SK-N-SH (cell line): ENCODE measurements around the gene PPP1R1C.

Experiments used
- CHD2 ChIP-seq: fragments of 150-350 bp; IDR thresholded peaks from 2 replicates; pipeline ENCODE4 v1.6.1; 2018; ENCODE audit warnings: low read length; ENCODE audit not compliant: partially characterized antibody
- ELF1 ChIP-seq: IDR thresholded peaks from 2 replicates; pipeline ENCODE4 v1.4.0; 2012
- EP300 ChIP-seq, 2 experiments: IDR thresholded peaks; 2 replicates each; pipeline versions ENCODE4 v1.4.0 to v1.6.1; 2012; ENCODE audit warnings: borderline replicate concordance in 1 of 2, low read depth in 1 of 2, low read length in 1 of 2
- GABPA ChIP-seq: IDR thresholded peaks from 2 replicates; pipeline ENCODE4 v1.4.0; 2012; ENCODE audit warnings: low read depth, mild to moderate bottlenecking
- JUND ChIP-seq: IDR thresholded peaks from 2 replicates; pipeline ENCODE4 v1.4.0; 2012
- NRF1 ChIP-seq: IDR thresholded peaks from 2 replicates; pipeline ENCODE4 v1.6.1; 2012; ENCODE audit warnings: low read depth, mild to moderate bottlenecking, low read length
- TAF1 ChIP-seq: IDR thresholded peaks from 2 replicates; pipeline ENCODE4 v1.6.1; 2012; ENCODE audit warnings: low read depth, mild to moderate bottlenecking, low read length, moderate library complexity, borderline replicate concordance
- TF ChIP-seq, protein P1 (sequence below): fragments of 200-600 bp; sonication (generic); IDR thresholded peaks from 2 replicates; pipeline ENCODE4 v1.6.1; 2017; ENCODE audit warnings: antibody characterized with exemption, mild to moderate bottlenecking, moderate library complexity
- TF ChIP-seq, protein P2 (sequence below): IDR thresholded peaks from 2 replicates; pipeline ENCODE4 v1.4.0; 2012; ENCODE audit warnings: low read depth, borderline replicate concordance
- TF ChIP-seq, protein P3 (sequence below): IDR thresholded peaks from 2 replicates; pipeline ENCODE4 v1.6.1; 2012; ENCODE audit warnings: mild to moderate bottlenecking, low read depth, low read length, moderate library complexity
- TF ChIP-seq, protein P4 (sequence below): IDR thresholded peaks from 2 replicates; pipeline ENCODE4; 2012
- TF ChIP-seq, protein P5 (sequence below): IDR thresholded peaks from 2 replicates; pipeline ENCODE4 v1.4.0; 2012; ENCODE audit warnings: low read depth
- TF ChIP-seq, protein P6 (sequence below): fragments of 150-350 bp; IDR thresholded peaks from 2 replicates; pipeline ENCODE4 v1.6.1; 2017; ENCODE audit warnings: antibody characterized with exemption, low read length, low read depth, borderline replicate concordance

DNA sequence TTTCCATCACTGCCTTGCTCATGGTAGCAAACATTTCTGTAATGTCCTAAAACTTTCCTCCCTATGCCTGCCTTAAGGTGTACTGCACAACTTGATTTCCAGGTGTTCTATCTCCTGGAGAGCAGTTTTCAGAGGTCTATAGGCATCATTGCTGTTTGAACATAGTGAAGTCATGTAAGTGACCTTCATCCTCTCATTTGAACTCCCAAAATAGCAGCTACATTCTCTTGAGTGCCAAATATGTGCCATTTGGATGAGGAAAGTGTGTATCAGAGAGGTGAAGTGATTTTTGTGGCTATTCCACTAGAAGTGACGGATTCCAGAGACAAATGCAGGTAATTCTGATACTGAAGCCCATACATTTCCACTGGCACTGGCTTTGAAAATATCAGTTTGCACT, 3.4 kb downstream of the PPP1R1C start:
- TF ChIP-seq ELF1 (no peak), NRF1 (no peak), GABPA (no peak), EP300 (IDR thresholded peaks at IDR 0.05; ENCODE audit: borderline replicate concordance in 1 of 2, low read depth in 1 of 2, low read length in 1 of 2) (no peak), TAF1 (no peak), CHD2 (no peak), JUND (no peak)
- TF ChIP-seq, protein P1, sequence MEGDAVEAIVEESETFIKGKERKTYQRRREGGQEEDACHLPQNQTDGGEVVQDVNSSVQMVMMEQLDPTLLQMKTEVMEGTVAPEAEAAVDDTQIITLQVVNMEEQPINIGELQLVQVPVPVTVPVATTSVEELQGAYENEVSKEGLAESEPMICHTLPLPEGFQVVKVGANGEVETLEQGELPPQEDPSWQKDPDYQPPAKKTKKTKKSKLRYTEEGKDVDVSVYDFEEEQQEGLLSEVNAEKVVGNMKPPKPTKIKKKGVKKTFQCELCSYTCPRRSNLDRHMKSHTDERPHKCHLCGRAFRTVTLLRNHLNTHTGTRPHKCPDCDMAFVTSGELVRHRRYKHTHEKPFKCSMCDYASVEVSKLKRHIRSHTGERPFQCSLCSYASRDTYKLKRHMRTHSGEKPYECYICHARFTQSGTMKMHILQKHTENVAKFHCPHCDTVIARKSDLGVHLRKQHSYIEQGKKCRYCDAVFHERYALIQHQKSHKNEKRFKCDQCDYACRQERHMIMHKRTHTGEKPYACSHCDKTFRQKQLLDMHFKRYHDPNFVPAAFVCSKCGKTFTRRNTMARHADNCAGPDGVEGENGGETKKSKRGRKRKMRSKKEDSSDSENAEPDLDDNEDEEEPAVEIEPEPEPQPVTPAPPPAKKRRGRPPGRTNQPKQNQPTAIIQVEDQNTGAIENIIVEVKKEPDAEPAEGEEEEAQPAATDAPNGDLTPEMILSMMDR: no peak
- TF ChIP-seq, protein P2, sequence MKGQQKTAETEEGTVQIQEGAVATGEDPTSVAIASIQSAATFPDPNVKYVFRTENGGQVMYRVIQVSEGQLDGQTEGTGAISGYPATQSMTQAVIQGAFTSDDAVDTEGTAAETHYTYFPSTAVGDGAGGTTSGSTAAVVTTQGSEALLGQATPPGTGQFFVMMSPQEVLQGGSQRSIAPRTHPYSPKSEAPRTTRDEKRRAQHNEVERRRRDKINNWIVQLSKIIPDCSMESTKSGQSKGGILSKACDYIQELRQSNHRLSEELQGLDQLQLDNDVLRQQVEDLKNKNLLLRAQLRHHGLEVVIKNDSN: no peak
- TF ChIP-seq, protein P3, sequence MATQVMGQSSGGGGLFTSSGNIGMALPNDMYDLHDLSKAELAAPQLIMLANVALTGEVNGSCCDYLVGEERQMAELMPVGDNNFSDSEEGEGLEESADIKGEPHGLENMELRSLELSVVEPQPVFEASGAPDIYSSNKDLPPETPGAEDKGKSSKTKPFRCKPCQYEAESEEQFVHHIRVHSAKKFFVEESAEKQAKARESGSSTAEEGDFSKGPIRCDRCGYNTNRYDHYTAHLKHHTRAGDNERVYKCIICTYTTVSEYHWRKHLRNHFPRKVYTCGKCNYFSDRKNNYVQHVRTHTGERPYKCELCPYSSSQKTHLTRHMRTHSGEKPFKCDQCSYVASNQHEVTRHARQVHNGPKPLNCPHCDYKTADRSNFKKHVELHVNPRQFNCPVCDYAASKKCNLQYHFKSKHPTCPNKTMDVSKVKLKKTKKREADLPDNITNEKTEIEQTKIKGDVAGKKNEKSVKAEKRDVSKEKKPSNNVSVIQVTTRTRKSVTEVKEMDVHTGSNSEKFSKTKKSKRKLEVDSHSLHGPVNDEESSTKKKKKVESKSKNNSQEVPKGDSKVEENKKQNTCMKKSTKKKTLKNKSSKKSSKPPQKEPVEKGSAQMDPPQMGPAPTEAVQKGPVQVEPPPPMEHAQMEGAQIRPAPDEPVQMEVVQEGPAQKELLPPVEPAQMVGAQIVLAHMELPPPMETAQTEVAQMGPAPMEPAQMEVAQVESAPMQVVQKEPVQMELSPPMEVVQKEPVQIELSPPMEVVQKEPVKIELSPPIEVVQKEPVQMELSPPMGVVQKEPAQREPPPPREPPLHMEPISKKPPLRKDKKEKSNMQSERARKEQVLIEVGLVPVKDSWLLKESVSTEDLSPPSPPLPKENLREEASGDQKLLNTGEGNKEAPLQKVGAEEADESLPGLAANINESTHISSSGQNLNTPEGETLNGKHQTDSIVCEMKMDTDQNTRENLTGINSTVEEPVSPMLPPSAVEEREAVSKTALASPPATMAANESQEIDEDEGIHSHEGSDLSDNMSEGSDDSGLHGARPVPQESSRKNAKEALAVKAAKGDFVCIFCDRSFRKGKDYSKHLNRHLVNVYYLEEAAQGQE: no peak
- TF ChIP-seq, protein P4, sequence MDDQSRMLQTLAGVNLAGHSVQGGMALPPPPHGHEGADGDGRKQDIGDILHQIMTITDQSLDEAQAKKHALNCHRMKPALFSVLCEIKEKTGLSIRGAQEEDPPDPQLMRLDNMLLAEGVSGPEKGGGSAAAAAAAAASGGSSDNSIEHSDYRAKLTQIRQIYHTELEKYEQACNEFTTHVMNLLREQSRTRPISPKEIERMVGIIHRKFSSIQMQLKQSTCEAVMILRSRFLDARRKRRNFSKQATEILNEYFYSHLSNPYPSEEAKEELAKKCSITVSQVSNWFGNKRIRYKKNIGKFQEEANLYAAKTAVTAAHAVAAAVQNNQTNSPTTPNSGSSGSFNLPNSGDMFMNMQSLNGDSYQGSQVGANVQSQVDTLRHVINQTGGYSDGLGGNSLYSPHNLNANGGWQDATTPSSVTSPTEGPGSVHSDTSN: no peak
- TF ChIP-seq, protein P5, sequence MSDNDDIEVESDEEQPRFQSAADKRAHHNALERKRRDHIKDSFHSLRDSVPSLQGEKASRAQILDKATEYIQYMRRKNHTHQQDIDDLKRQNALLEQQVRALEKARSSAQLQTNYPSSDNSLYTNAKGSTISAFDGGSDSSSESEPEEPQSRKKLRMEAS: no peak
- TF ChIP-seq, protein P6, sequence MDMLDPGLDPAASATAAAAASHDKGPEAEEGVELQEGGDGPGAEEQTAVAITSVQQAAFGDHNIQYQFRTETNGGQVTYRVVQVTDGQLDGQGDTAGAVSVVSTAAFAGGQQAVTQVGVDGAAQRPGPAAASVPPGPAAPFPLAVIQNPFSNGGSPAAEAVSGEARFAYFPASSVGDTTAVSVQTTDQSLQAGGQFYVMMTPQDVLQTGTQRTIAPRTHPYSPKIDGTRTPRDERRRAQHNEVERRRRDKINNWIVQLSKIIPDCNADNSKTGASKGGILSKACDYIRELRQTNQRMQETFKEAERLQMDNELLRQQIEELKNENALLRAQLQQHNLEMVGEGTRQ: no peak
